Fibroblast of skin of right quadriceps (primary cell): Measurements from ENCODE around the gene SUN2.

Experiments
- DNase-seq: peaks from one replicate; pipeline ENCODE4 v3.0.0-alpha.2; 2013

SUN2 gene

DNA sequence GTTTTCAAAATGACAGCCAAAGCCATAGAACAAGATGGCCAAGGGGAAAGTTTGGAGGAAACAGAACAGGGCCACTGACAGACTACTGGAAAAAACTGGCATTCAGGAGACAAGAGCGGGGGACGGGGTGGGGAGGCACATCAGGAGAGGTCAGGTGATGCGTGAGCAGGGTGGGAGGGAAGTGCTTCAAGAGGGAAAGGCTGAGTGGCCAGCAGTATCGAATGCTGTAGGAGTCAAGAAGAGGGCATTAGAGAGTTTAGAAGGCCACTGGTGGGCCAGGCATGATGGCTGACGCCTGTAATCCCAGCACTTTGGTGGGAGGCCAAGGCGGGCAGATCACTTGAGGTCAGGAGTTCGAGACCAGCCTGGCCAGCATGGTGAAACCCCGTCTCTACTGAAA is 41.9 kb downstream of the SUN2 start:
- no peak for DNase-seq

DNA sequence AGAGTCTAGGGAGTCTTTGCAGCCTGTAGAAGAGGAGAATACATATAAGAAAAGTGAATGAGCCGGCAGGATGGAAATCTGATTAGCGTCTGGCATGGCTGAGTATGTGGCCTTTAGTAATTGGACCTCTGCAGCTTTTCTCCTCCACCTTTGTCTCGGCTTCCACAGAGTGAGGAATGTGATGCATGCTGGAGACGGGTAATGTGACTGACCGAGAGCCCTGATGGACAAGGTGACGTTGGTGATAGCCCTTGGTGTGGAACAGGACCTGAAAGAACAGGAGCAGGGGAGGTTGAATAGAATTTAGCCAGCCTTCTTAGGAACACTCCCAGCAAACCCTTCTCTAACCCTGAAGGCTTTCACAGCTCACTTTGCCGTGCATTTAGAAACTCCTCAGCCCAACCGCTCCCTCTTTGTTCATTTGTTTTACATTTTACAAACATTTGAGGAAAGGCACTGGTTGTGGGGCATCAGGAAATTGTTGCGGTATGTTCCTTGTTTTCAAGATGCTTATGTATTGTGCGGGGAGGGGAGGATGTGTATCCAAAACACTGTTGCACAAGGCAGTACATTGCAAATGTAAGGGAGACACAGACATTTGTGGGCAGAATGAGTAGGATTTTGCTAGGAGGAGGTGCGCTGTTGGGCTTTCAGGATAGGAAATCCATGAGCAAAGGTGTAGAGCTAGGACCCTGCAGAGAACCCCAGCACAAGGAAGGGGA is 43.2 kb downstream of the SUN2 start:
- DNase-seq: no peak

DNA sequence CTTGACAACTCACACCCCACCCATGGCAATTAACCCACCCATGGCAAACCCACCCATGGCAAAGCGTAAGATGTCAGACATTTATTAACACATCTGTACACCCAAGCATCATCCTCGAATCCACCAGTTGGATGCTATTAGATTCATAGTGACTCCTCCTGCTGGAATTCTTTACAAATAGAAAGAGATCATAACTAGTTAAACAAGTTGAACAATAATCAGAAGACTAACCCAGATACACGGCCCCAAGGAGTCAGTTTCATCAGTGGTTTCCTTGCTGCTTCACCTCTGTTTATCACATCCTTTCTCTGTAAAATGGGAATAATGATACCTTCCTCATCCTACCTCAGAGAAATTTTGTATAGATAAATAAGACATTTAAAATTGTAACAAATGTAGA is 44.9 kb downstream of the SUN2 start:
- DNase-seq: no peak

DNA sequence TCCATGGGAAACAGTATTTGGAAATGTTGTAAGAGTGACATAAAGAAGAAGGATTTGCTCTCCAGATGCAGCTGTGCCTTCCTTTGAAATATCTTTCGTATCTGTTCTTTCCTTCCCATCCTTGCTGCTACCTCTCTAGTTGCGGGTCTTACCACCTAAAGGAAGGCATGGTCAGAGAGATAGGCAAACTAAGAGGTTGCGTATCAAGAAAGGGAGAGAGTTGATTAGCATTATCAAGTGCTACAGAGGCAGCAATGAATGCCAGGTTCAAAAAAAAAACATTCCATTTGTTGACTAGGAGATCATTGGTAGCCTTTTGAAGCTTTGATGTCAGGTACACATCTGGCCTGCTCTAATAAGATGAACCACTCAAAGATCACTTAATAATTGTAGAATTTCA is 45.4 kb downstream of the SUN2 start:
- no peak for DNase-seq

DNA sequence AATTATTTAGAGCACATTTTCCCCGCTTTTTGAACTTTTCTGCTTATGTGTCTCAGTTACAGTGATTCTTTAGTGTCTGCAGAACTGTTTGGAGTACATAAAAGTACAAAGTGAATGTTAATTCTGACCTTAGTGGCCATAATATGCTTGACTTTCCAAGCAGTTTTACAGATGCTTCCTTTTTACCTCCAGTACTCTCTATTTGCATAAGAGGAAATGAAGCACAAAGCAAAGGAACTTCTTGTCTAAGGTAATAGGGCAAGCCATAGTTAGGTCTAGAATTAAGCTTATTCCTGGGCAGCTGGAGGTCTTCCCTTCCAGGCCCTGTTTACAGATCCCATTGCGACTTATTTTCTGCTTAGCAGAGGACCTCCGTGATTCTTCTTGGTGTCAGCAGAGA is 46.5 kb downstream of the SUN2 start:
- DNase-seq: no peak

DNA sequence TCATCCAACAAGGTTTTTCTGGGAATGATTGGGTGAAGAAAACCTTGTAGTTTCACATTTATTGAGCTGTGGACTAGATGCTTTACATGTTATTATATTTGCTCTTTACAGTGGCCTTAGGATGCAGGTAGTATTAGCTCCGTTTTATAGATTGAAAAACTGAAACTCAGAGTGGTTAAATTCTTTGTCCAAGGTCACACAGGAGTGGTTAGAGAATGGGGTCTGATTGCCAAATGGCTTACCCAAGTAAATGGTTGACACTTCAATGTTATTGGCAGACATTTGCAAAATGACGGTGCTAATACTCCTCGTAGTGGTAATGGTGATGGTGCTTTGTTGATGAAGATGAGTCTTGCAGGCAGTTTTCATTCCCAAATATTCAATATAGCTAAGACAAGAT is 47.8 kb downstream of the SUN2 start:
- DNase-seq: no peak

DNA sequence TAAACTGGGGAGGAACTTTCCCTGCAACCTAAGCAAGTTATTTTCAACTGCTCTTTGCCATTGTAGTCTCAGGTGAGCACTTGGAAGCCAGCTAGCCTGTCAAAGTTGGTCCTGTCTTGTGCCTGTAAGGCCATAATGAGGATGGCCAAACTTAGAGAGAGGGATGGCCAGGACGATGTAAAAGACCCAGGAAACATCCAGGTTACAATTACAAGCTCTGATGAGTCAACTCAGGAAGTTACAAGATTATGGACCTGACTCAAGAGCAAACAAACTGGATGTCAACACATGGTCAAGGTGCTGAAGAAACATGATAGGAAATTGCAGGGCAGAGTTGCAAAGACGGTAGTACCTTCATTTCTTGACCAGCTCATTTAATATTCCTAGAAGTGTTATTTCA is 48.5 kb downstream of the SUN2 start:
- DNase-seq: no peak

DNA sequence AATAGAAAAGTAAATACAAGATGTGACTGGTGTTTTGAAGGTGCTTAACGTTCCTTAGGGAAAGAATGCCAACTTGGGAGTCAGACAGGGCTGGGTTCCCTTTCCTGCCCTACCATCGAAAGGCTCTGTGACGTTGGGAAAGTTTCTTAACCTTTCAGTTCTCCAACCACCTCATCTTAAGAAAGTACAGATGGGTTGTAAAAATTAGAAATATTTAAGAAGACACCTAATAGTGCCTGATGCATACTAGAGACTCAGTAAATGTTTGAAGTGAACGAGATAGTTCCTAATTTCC is 49.0 kb downstream of the SUN2 start:
- DNase-seq: no peak

DNA sequence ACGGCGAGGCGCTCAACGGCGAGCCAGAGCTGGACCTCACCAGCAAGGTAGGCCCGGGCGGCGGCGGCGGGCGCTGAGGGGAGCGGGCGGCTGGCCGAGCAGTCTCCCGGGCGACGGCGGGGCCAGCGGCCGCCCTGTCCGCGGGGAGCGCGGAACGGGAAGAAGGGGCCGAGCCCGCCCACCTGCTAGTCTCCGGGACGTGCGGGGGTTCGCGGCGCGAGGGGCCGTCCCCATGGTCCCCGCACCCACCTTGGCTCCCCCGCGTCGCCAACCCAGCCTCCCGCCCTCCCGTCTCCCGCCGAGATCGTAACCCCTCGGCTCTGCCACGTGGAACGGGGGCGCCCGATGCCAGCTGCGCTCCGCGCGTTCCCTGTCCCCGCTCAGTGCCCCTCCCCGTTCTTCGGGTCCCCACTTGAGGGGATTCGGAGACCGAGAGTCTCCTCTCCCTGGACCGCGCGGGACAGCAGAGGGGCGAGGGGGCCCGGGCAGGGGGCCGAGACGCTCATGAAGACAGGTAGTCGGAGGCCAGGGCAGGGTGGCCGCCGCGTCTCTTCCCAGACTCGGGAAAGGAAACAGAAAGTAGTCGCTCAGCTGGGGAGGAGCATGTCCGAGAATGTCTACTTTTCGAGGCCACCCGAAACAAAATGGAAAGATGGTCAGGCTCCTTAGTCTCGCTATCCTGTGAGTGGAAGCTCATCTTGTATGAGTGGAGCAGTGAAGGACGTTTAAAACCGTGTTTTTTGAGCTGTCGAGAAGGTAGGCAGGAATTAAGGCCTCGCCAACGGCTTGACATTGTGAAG is 49.5 kb downstream of the SUN2 start:
- DNase-seq: peak; percentile 19

DNA sequence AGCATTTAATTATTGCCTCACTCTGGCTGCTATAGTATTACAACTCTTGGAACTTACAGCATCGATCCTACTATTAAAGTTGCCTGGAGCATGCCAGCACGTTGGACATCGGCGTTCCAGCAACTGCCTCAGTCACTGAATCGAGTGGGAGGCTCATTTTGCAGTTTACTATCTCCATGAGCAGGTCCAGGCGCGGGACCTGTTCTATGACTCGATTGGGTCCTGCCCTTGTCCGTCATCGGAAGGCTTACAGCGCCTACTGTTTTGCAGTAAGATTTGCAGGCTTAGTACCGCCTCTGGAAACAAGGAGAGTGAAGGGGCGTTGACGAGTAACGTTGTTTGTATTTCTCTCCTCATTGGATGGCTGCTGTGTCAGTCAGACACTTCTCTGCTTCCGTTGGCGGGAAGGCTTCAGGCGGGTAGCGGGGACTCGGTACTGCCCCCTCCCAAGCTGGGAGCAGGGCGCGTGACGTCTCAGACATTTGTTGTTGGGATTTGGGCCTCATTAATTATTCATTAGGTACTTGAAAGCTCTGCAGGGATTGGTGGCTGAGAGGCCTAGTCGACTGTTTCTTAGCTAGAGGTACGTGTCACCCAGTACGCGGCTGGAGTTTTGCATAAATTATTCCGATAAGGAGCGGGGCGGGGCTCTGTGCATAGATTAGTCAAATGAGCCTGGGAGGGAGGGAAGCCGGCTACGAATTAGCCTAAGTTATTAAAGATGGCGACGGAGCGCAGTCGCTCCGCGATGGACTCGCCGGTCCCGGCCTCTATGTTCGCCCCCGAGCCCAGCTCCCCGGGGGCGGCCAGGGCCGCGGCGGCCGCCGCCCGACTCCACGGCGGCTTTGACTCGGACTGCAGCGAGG is 50.3 kb downstream of the SUN2 start, which contains the start of gene GTPBP1:
Gene GTPBP1, plus strand, starts transcription at position 710 of the 866 bp plus-strand sequence. Its CDS starts 12 bp downstream, at position 722.
- DNase-seq: peak; percentile 100

DNA sequence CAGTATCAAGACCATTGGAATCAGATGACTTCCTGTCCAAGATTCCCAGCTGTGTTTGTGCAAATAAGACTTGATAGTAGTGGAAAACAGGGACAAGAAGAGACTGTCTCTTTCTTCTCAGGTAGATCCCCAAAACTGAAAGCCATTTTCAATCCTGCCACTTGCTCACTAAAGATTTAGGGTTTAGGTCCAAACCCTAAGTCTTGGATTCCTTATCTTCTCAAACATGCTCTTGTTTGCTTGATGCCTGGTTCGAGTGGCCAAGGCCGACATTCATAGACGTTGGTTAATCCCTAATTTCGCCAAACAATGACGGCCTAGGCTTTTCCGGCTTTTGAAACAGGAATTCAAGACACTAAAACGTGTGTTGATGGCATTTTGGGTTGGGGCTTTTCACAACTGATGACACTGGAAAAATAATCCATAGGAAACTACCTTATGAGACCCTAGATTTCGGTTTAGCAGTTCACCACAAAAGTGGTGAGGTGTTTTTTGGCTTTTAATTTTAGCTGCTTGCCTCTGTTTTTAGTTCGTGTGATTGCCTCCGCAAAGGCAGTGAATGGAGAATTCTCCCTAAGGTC is 51.1 kb downstream of the SUN2 start:
- no peak for DNase-seq

DNA sequence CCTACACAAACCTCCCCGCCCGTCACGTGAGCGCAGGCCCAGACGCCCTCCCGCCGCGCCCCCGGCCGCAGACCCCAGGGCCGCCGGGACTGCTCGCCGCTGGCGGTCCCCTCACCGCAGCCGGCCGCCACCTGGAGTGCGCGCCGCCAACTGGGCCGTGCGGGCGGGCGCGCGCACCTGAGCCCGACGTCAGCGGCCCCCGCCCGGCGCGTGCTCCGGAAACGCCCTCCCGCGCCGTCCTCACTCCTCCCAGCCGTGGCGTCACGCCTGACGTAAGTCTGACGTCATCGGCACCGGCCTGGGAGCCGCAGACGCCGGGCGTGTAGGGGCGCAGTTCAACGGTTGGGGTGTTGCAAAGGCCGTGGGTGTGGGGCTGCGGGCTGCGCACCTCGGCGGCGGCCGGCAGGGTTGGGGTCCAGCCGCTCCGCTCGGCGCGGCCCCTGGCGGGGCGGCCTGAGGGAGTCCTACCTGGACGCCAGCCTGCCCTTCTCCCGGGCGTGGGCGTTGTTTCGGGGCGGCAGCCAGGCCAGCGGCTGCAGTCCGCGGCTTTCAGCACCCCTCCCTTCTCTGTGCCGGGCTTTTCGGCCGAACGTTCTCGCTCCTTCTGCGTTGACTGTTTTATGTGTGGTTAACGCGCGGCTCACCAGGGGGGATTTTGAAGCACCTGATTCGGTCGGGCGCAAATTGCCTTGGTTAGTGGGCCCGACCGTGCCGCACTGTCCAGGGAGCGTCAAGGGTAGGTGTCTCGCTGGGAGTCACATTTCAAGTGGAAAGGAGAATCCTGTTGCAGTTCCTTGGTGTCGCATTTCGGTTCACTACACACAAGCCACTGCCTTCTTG is 54.8 kb downstream of the SUN2 start, which contains the start of gene JOSD1:
Gene JOSD1, minus strand, starts transcription at position 155 of the 840 bp plus-strand sequence. CDS start 956 bp downstream, outside the sequence.
- DNase-seq: peak; percentile 95

DNA sequence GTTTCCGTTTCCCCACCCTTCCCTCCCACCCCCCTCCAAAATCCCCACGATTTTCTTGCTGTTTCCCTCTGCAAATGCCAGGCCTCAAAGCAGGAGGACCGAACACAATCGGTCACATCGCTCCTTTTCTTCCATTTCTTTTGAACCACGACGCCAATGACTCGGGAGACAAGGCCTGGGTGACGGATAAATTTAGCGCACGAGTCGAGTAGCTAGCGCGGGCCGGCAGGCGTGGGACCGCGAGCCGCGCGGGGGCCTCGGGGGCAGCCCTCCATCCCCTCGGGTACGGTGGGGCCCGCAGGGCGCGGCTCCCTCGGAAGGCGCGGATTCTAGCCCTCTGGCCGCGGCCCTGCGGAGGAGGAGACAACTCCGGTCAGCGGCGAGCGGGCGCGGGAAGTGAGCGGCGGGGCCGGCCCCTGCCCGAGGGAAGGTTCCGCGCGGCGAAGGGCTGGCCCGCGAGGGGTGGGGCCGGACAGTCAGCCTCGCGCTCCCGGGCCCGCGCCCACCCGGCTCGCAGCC is 55.5 kb downstream of the SUN2 start:
- no peak for DNase-seq

DNA sequence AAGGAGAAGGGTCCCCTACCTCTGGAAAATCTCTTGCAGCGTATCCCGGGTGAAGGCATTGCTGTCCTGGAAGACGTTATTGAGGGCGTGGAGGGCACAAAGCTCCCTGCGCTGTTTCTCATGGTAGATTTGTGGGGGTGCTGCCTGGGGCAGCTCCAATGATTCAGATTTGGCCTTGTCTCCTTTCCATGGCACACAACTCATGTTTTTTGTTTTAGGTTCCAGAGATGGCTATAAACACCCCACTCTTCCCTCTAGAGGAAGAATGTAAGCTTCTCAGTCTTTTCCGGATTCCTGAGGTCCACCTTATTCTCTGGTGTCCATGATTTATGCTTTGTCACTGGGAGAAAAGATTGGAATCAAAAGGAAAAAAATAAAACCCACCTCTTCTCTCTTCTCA is 56.0 kb downstream of the SUN2 start:
- DNase-seq: peak; percentile 53

DNA sequence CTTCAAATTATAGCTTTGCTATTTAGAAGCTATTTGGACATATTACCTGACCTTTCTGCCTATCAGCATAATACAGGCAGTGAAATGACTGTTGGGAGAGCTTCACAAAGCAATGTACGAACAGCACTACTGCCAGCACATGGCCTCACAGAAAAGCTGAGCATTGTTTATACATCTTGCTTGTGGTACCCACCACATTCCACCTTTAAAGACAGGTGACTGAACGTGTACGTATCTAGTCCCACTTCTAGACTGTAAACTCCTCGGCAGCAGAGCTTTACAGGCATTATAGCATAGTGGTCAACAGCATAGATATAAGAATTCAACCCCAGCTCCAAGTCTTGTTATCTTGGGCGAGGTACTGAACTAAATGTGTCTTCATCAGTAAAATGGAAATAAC is 56.7 kb downstream of the SUN2 start:
- no peak for DNase-seq

DNA sequence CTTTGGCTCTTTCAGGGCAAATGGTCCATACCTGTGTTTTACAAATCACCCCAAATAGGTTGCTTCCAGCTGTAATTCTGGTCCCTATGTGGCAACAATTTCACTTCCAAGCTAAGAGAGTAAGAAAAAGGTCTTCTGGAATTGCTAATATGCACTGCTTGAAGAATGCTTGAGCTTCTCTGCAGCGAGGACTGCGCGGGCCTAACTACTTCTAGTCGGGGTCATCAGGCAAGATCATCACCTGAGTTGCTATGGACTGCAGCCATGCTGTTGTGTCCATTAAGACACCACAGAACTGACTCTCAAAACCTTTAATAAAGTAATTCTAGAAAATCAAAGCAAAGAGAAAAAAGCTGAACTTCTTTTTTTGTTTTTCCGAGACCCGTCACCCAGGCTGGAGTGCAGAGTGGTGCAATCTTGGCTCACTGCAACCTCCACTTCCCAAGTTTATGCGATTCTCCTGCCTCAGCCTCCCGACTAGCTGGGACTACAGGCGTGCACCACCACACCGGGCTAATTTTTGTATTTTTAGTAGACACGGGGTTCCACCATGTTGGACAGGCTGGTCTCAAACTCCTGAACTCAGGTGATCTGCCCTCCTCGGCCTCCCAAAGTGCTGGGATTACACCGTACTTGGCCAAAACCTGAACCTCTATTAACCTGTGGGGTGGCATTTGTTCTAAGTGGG is 57.2 kb downstream of the SUN2 start:
- no peak for DNase-seq

DNA sequence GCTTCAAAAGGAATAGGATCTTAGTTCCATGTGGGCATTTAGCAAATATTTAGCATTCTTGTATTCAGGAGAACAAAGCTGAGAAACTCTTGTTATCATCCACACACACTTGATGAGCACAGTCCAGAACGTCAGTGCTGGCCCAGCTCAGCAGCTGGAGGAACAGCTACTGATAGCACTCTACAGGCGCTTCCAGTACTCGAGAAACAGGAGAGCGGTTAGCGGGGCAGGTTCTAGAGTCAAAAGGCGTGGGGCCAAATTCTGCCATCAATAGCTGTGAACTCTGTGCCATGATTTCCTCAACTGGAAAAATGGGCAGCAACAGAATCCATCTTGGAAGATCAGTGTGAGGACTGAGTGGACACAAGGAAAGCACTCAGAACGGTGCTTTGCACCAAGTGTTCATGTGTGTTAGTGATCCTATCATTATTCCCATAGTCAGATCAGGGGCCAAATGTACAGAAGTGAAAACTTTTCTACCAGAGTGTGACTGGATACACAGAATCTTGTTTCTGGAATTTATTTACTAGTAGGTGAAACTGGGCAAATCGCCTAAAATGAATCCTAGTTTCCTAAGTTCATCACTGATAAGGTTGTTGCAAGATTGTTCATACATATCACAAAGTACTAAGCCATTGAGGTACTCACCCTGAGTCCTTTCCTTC is 58.2 kb downstream of the SUN2 start:
- DNase-seq: no peak

DNA sequence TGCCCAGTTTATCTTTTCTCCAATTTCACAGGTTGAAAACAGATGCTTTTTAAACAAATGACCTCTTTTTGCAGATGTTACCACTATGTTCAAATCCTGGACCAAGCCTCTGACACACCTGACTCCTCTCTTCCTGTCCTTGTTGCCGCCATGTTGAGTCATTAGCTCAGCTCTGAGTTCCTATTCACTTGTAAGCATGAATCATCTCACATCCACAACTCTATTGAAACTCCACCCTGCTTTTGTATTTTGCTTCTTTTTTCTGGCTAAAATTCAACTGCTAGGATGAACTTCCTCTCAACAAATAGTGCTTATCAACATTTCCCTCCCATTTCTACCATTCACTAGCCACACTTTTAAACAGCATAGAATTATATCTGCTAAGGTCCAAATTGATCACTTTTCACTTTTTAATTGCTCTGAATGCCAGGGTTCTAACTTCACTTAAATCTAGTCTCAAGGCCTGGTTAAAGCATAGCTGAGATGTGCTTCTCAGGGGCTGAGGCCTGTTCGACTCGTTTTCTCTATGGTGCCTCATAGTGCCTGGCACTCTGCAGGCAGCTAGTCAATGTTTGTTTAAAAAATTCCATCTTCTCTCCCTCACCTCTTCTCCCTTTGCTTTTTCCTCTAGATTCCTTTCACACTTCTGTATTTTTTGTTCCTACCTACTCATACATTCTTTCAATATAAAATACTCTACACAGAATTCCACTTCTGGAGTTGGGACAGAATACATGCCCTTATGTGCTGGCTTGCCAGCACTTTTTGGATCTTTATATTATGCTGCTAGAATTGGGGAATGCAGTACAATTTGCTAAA is 59.0 kb downstream of the SUN2 start:
- DNase-seq: peak; percentile 73

DNA sequence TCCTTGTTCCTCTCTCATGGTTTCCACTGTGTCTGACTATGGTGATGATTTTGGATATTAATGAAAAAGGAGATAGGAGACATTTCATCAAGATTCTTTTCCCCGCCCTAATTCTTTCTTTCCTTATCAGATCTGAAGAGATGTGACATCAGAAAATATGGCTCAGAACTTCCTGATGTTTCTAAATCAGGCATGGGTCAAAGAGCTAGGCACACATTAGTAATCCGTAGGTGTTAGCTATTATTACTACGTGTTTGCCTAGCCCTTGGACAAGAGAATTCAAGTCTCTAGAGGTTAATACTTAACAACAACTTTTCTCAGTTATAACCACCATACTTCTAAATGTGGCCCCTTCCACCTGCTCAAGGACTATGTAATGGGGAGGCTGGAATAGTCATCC is 60.9 kb downstream of the SUN2 start:
- DNase-seq: no peak

DNA sequence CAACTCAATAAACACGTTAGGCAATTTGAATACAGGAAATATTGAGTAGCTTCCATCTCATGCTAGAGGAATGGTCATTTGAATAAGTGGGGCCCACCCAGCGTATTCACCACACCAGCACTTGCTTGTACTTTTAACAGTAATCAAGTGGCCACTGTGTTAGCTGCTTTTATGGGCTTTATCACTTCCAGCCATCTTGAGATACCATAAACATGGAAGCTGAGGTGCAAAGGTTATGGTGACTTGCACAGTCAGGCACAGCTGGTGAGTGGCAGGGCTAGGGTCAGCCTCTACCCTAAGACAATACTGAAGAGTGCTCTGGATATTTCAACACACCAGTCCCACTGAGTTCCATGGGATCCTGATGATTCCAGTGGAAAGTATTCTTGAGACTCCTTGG is 61.7 kb downstream of the SUN2 start:
- DNase-seq: no peak
